Iris pigment epithelial cell (primary cell): Measurements from ENCODE around the gene UMODL1.

Experiments
- DNase-seq: peaks from one replicate; pipeline ENCODE4 v3.0.0-alpha.2; 2011; ENCODE audit warnings: low read depth

Gene UMODL1

GRCh38 chr21:42039911-42040351 is 31.2 kb upstream of the UMODL1 start:
- peak; percentile 68 for DNase-seq

GRCh38 chr21:42040411-42041180 is 30.5 kb upstream of the UMODL1 start:
- peak; percentile 100 for DNase-seq

GRCh38 chr21:42041246-42041645 is 29.9 kb upstream of the UMODL1 start:
- no peak for DNase-seq

DNA sequence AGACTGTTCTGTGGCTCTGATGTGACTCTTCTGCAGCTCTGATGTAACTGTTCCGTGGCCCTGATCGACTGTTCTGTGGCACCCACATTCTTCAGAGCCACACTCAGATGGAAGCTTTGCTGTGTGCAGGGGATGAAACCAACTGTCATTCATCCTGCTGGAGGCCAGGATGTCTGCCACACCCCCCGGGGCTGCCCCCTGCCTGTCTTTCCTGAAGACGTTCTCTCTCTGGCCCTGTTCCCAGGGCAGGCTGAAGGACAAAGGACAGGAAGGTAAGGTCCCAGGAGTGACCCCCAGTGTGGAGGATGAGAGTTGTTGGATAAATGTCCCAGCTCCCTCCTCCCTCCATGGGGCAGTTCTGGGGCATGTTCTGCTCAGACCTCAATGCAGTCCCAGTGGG is 29.4 kb upstream of the UMODL1 start:
- DNase-seq: peak; percentile 13

- DNase-seq: no peak
Observed at GRCh38 chr21:42042651-42043050, 28.5 kb upstream of the UMODL1 start.

- DNase-seq: no peak
Observed at GRCh38 chr21:42043201-42043895, 27.8 kb upstream of the UMODL1 start.

- no peak for DNase-seq
Observed at GRCh38 chr21:42043961-42044360, 27.2 kb upstream of the UMODL1 start.

DNA sequence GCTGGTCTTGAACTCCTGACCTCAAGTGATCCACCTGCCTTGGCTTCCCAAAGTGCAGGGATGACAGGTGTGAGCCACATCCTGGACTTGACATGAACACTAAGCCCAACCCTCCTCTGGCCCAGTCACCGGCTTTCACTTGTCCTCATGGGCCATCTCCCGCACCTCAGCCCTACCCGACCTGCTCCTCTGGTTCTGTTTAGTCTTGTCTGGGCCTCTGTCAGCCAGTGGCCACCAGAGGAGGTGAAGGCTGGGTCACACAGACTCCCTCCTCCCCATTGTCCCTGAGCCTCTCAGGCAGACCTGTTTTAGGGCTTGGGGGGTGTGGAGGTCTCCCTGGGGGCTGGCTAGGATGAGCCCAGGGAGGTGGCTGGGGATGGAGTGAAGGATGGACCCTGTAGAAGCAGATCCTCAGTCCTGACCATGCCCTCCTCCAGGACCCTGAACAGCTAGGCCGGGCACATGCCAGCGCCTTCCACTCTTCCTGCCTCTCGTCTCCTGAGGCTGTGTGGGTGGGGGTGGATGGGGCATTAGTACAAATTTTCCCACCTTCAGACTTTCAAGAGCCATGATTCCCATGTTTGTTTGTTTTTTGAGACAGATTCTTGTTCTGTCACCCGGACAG is 26.1 kb upstream of the UMODL1 start:
- no peak for DNase-seq

GRCh38 chr21:42047821-42048613 is 23.1 kb upstream of the UMODL1 start:
- peak; percentile 96 for DNase-seq

GRCh38 chr21:42048870-42049577 is 22.1 kb upstream of the UMODL1 start:
- no peak for DNase-seq

DNA sequence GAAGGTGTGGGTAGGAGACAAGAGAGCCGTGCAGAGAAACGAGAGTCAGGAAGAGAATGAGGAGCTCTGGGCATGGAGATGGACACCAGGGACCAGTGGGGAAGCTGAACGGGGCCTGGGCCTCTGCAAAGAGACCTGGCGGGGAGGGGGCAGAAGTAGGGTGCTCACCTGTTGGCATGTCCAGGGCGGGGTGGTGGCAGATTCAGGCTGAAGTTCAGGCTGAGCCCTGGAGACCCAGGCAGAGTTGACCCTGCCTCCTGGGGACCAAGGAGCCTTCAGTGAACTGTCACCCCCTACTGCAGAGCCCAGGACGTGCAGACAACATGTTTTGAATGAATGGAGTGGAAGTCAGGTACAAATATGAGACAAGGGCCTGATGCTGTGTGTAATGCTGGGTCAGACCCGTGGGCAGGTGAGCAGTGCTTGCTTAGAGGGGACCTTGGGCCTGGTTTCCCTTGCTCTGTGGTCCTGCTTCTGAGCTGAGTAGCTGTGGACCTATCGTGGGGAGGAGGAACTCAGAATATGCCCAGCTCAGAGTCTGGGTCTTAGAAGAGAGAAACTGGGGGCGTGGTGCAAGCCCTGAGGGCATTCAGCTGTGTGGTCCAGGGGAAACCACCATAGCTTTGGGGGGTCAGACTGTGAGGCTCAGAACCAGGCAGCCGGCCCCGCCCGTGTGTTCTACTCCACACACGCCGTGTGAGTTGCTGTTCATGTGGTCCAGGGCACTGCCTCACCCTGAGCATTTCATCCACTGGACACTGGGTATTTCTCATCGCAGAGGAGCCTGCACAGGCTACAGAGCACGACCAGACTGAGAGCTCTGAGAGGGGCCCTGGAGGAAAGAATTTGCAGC is 21.3 kb upstream of the UMODL1 start:
- no peak for DNase-seq

GRCh38 chr21:42051788-42052187 is 19.3 kb upstream of the UMODL1 start:
- DNase-seq: no peak

- no peak for DNase-seq
Observed at GRCh38 chr21:42055425-42055824, 15.7 kb upstream of the UMODL1 start.

GRCh38 chr21:42056468-42056867 is 14.6 kb upstream of the UMODL1 start:
- no peak for DNase-seq

DNA sequence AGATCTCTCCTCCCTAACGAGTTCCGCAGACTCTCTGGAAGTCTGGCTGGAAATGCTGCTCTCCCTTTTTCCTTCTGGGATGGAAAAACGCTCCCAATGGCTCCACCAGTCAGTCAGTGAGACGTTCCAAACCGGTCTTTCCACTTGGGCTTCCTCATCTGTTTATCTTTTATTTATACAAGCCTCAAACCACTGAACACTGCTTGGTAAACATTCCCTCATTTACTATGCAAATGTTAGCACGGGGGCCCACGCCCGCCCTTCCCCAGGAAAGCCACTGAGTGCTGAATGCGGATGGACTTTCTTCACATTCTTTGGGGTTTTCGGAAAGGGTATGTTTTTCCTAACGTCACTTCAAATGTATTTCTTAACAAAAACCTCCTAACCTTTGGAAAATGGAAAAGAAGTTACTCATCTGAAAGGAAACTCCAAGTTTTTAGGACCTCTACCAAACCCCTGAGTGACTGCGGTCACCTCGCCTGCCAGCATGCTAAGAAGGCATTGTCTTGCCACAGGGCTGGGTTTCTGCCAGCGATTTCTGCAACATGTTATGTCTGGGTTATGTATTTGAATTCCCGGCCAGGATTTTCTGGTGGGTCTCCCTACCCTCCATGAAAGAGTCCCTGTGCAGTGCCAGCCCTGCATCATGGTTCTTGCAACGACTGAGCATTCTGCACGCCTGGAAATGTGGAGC is 14.0 kb upstream of the UMODL1 start:
- DNase-seq: peak; percentile 15

DNA sequence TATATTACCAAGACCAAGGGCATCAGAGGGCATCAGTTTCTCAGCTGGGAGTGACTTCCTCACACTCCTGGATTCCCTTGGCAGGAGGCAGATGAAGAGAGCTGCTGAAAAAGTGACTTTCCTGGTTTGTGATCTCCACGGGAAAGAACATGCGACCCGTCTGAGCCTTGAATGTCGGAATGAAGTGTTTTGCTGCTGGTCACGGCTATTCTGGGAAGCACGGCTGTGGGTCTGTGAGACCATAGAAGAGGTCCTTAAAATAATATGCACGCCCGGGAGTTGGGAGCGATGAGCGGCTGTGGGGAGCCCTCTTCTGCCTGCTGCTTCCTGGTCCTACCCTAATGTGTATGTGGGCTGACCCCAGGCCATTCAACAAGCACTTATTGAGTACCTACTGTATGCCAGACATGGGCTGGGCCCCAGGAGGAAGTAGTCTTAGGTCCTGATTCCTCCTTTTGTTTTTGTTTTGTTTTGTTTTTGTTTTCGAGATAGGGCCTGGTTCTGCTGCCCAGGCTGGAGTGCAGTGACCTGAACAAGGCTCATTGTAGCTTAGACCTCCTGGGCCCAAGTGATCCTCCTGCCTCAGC is 13.2 kb upstream of the UMODL1 start:
- DNase-seq: no peak

- no peak for DNase-seq
Observed at GRCh38 chr21:42058631-42059111, 12.4 kb upstream of the UMODL1 start.

GRCh38 chr21:42059141-42059540 is 12.0 kb upstream of the UMODL1 start:
- DNase-seq: no peak

DNA sequence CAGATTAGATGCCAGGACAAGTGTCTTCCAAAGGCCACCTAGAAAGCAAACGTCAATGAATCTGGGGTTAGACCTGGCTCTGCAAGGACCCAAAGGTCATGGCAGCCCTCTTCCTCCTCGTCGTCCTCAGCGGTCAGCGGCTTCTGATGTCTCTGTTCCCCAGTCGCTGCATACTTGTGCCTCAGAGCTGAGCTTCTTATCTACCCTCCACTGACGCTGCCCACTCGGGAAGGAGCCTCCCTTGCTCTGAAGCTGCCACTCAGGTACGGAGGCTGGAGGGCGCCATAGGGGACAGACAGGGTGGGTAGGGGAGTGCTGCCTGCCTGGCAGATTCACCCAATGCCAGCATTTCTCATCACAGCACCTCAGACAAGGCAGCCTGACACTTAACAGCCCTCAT is 11.4 kb upstream of the UMODL1 start:
- no peak for DNase-seq

DNA sequence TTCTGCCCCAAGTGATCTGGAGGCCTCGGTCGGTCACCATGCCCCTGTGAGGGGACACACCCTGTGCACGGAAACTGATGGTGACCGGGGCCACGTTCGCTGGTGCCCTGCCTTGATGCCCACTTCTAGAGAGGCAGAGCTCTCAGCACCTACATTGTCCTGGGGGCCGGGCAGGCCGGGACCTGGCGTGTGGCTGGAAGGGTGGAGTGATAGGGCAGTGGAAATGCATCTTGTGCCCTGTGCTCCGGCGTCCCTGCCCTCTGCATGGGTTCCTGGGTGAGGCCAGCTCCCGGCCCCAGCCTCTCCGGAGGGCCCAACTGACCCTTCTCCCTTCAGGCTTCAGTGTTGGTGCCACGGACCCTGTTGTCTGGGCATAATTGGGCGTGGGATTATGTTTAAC is 11.0 kb upstream of the UMODL1 start:
- DNase-seq: no peak
